HCT116 (cell line): ENCODE data around the gene RWDD4. TPM values are rescaled to one million over a fixed set of nuclear protein-coding genes. Genes with fewer than 3 reads are reported as not detected.

Experiments
- ATAC-seq: fragments of 200-7000 bp; cut with Tn5 transposase; 2 replicates; pipeline ENCODE4 v1.9.1; 2020; ENCODE audit warnings: mild to moderate bottlenecking, moderate library complexity
- BruUV-seq: library from RNA; stranded (reverse); fragments of 400-500 nt; replicated peaks from 2 replicates; lab custom pipeline; 2021; lab: Mats Ljungman, UMichigan
- CTCF ChIA-PET: fragments of 300-600 bp; sonication (Branson Sonifier 250); formaldehyde crosslinking; loops from one replicate; lab custom pipeline; 2021; ENCODE audit warnings: antibody characterized with exemption; lab: Charles Lee
- POLR2A ChIA-PET: fragments of 300-600, 350-600 bp; sonication (Branson Sonifier 250); formaldehyde crosslinking; loops from one replicate; lab custom pipeline; 2021; ENCODE audit warnings: antibody characterized with exemption; lab: Charles Lee
- RAD21 ChIA-PET, 2 experiments: fragments of 300-600 bp; sonication (Branson Sonifier 250); formaldehyde crosslinking; loops; one replicate each; lab custom pipeline; 2023; ENCODE audit warnings: low total read pairs in 2 of 2; ENCODE audit not compliant: uncharacterized antibody in 2 of 2, unreplicated experiment in 2 of 2, low non-redundant PET in 1 of 2; lab: Charles Lee
- DNase-seq: peaks from one replicate; pipeline ENCODE4 v3.0.0-alpha.2; 2010; ENCODE audit warnings: low read depth, low spot score
- H2AFZ ChIP-seq: fragments of 200-600 bp; shearing (Covaris generic), sonication (generic); 2 replicates; pipeline ENCODE4 v1.6.1; 2017; ENCODE audit warnings: low read depth, mixed run types, mixed read lengths, antibody characterized with exemption, low read length; ENCODE audit not compliant: poor library complexity, severe bottlenecking
- H3K27ac ChIP-seq: 2 replicates; pipeline ENCODE4 v1.5.1; 2012; ENCODE audit warnings: low read depth, low read length
- H3K27me3 ChIP-seq: fragments of 200-600 bp; sonication (generic); 2 replicates; pipeline ENCODE4 v1.6.1; 2016; ENCODE audit warnings: mixed run types, low read length, mixed read lengths; ENCODE audit not compliant: insufficient read depth
- H3K36me3 ChIP-seq, 2 experiments: fragments of 200-500 bp in 1 of 2; fragments of 200-600 bp in 1 of 2; sonication (Bioruptor generic) in 1 of 2; sonication (generic) in 1 of 2; 2 replicates each; pipeline versions ENCODE4 v1.5.1 to v1.6.1; 2014 to 2016; ENCODE audit warnings: low read length in 2 of 2, inconsistent platforms in 1 of 2, mixed read lengths in 1 of 2, mixed run types in 1 of 2; ENCODE audit not compliant: insufficient read depth in 2 of 2, control insufficient read depth in 1 of 2
- H3K4me1 ChIP-seq, 2 experiments: fragments of 200-600 bp in 1 of 2; sonication (generic) in 1 of 2; 2 replicates each; pipeline versions ENCODE4 v1.5.1 to v1.6.1; 2012 to 2017; ENCODE audit warnings: low read length in 2 of 2, inconsistent platforms in 1 of 2, mild to moderate bottlenecking in 1 of 2, mixed read lengths in 1 of 2, mixed run types in 1 of 2, moderate library complexity in 1 of 2; ENCODE audit not compliant: insufficient read depth in 2 of 2, control insufficient read depth in 1 of 2
- H3K4me2 ChIP-seq: fragments of 200-600 bp; sonication (generic); 2 replicates; pipeline ENCODE4 v1.6.1; 2017; ENCODE audit warnings: mixed run types, low read length, mixed read lengths
- H3K4me3 ChIP-seq, 2 experiments: fragments of 200-600 bp in 1 of 2; sonication (generic) in 1 of 2; replicated peaks in 1 of 2; 2 replicates each; pipeline ENCODE4 v1.5.1; 2011 to 2016; ENCODE audit warnings: low read length in 2 of 2, control low read depth in 1 of 2, low read depth in 1 of 2, mild to moderate bottlenecking in 1 of 2, mixed read lengths in 1 of 2, mixed run types in 1 of 2
- H3K79me2 ChIP-seq: fragments of 200-600 bp; sonication (generic); 2 replicates; pipeline ENCODE4 v1.6.1; 2017; ENCODE audit warnings: mild to moderate bottlenecking, mixed run types, low read length, moderate library complexity, mixed read lengths; ENCODE audit not compliant: insufficient read depth
- H3K9ac ChIP-seq: fragments of 200-600 bp; sonication (generic); 2 replicates; pipeline ENCODE4 v1.6.1; 2016; ENCODE audit warnings: low read length, mixed read lengths
- H3K9me2 ChIP-seq: fragments of 200-600 bp; sonication (generic), shearing (Covaris generic); 2 replicates; pipeline ENCODE4 v1.6.1; 2017; ENCODE audit warnings: mixed run types, mild to moderate bottlenecking, moderate library complexity; ENCODE audit not compliant: insufficient read depth
- H3K9me3 ChIP-seq, 2 experiments: fragments of 200-500 bp in 1 of 2; fragments of 200-600 bp in 1 of 2; sonication (Bioruptor generic) in 1 of 2; sonication (generic) in 1 of 2; 2 replicates each; pipeline ENCODE4 v1.6.1; 2014 to 2017; ENCODE audit warnings: low read length in 2 of 2, mixed read lengths in 2 of 2, inconsistent platforms in 1 of 2, low read depth in 1 of 2, mild to moderate bottlenecking in 1 of 2, mixed run types in 1 of 2, moderate library complexity in 1 of 2; ENCODE audit not compliant: control insufficient read depth in 1 of 2, insufficient read depth in 1 of 2
- H4K20me1 ChIP-seq: fragments of 200-600 bp; sonication (generic), shearing (Covaris generic); 2 replicates; pipeline ENCODE4 v1.6.1; 2017; ENCODE audit warnings: mixed run types, mild to moderate bottlenecking, moderate library complexity; ENCODE audit not compliant: insufficient read depth
- CBX3 ChIP-seq: IDR thresholded peaks from 2 replicates; pipeline ENCODE4 v1.6.1; 2012; ENCODE audit warnings: low read depth
- EGR1 ChIP-seq: IDR thresholded peaks from 2 replicates; pipeline ENCODE4 v1.6.1; 2012; ENCODE audit warnings: low read depth
- ELF1 ChIP-seq: IDR thresholded peaks from 2 replicates; pipeline ENCODE4 v1.6.1; 2012; ENCODE audit warnings: low read depth, borderline replicate concordance
- EZH2 ChIP-seq: fragments of 200-600 bp; sonication (generic); IDR thresholded peaks from 2 replicates; pipeline ENCODE4 v1.6.1; 2017; ENCODE audit warnings: antibody characterized with exemption, mixed run types
- EZH2phosphoT487 ChIP-seq: fragments of 200-600 bp; IDR thresholded peaks from 2 replicates; pipeline ENCODE4 v1.6.1; 2018; ENCODE audit warnings: antibody characterized with exemption, borderline replicate concordance
- FOSL1 ChIP-seq: IDR thresholded peaks from 2 replicates; pipeline ENCODE4 v1.6.1; 2012; ENCODE audit warnings: low read depth
- JUND ChIP-seq: IDR thresholded peaks from 2 replicates; pipeline ENCODE4 v1.6.1; 2012
- POLR2A ChIP-seq: IDR thresholded peaks from 2 replicates; pipeline ENCODE4 v1.7.0; 2011; ENCODE audit warnings: borderline replicate concordance; ENCODE audit not compliant: insufficient read depth, insufficient read length; ENCODE audit errors: extremely low read depth
- POLR2AphosphoS5 ChIP-seq: IDR thresholded peaks from 2 replicates; pipeline ENCODE4 v1.6.1; 2011; ENCODE audit warnings: mild to moderate bottlenecking, low read depth, low read length, moderate library complexity
- SIN3A ChIP-seq: IDR thresholded peaks from 2 replicates; pipeline ENCODE4 v1.6.1; 2012; ENCODE audit warnings: low read depth
- SP1 ChIP-seq: IDR thresholded peaks from 2 replicates; pipeline ENCODE4 v1.6.1; 2012; ENCODE audit warnings: low read depth
- SRF ChIP-seq: IDR thresholded peaks from 2 replicates; pipeline ENCODE4 v1.6.1; 2012; ENCODE audit warnings: low read depth
- TCF7L2 ChIP-seq: IDR thresholded peaks from 2 replicates; pipeline ENCODE4 v1.7.0; 2011; ENCODE audit warnings: borderline replicate concordance, inconsistent platforms; ENCODE audit not compliant: insufficient read depth, insufficient read length; ENCODE audit errors: extremely low read depth
- YY1 ChIP-seq: IDR thresholded peaks from 2 replicates; pipeline ENCODE4 v1.6.1; 2011; ENCODE audit warnings: low read length, low read depth, moderate library complexity, mild to moderate bottlenecking; ENCODE audit not compliant: insufficient replicate concordance; ENCODE audit errors: extremely low read depth
- ZFX ChIP-seq: fragments of 450-650 bp; IDR thresholded peaks from 2 replicates; pipeline ENCODE4 v1.6.1; 2017
- ZNF274 ChIP-seq: fragments of 200-500 bp; sonication (Bioruptor generic); IDR thresholded peaks from 2 replicates; pipeline ENCODE4 v1.6.1; 2014; ENCODE audit warnings: mild to moderate bottlenecking, low read depth, low read length, inconsistent platforms
- intact Hi-C: fragments of 100-400 bp; cut with micrococcal nuclease; formaldehyde crosslinking; loops from 2 replicates; pipeline ENCODE4 v1.10.0; 2022
- total RNA-seq: library from RNA; stranded (reverse); gene quantifications from one replicate; pipeline ENCODE4 v1.2.1, GENCODE V29; 2021; ENCODE audit not compliant: unreplicated experiment
- TF ChIP-seq, protein P1 (sequence below): IDR thresholded peaks from 2 replicates; pipeline ENCODE4 v1.6.1; 2012; ENCODE audit warnings: low read depth
- TF ChIP-seq, protein P2 (sequence below): IDR thresholded peaks from 2 replicates; pipeline ENCODE4 v1.6.1; 2012
- TF ChIP-seq, protein P3 (sequence below): IDR thresholded peaks from 2 replicates; pipeline ENCODE4 v1.6.1; 2012
- TF ChIP-seq, protein P4 (sequence below), 3 experiments: fragments of 200-600 bp in 1 of 3; sonication (generic) in 1 of 3; IDR thresholded peaks in 2 of 3; conservative IDR thresholded peaks in 1 of 3; 2 replicates each; pipeline ENCODE4 v1.5.1; 2012 to 2017; ENCODE audit warnings: low read depth in 2 of 3, low read length in 2 of 3, antibody characterized with exemption in 1 of 3, borderline replicate concordance in 1 of 3, control low read depth in 1 of 3, mild to moderate bottlenecking in 1 of 3, mixed read lengths in 1 of 3, mixed run types in 1 of 3, moderate library complexity in 1 of 3; ENCODE audit not compliant: insufficient read depth in 1 of 3

RWDD4 gene
- total RNA-seq, 1 experiment from 2014 or later = 11.9 TPM

DNA sequence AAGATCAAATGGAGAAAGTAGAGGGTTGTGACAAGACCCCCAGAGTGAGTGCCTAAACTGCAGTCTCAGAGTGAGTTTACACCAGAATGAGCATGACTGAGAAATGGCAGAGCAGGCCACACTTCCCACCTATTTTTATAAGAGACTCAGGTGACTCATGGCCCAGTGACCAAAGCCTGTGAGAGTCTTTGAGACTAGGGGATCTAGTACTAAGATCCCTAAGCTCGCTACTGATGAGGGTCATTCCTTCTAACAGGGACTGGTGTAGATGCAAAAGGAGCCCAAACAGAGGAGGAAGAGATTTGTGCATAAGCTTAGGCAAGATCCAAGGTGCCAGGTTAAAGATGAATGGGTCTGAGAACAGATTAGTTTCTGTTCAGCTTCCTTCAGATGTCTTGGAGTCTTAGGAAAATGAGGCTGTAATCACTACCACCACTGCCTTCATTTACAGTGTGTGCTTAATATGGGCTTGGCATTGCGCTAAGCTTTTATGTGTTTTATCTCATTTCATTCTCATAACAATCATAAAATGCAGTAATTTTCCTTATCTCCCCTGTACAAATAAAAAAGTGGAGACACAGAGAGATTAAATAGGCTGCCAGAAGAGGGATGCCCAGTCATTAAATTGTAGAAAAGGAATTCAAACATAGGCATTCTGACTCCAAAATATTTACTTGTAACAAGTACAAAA, 62.8 kb downstream of the RWDD4 start:
- H3K27ac ChIP-seq = no peak overlapping the region
- H3K79me2 ChIP-seq = no peaks in the 10 kb centered on the region
- no peaks in the 10 kb centered on the region for H3K36me3 ChIP-seq
- POLR2A ChIA-PET = no interaction called here
- H3K27me3 ChIP-seq = no peaks in the 10 kb centered on the region
- no peak overlapping the region for H3K4me3 ChIP-seq
- RAD21 ChIA-PET = no interaction called here
- H2AFZ ChIP-seq = no peak overlapping the region
- TF ChIP-seq POLR2AphosphoS5 = no peak
- no peak for TF ChIP-seq ZNF274
- TF ChIP-seq, protein P1, sequence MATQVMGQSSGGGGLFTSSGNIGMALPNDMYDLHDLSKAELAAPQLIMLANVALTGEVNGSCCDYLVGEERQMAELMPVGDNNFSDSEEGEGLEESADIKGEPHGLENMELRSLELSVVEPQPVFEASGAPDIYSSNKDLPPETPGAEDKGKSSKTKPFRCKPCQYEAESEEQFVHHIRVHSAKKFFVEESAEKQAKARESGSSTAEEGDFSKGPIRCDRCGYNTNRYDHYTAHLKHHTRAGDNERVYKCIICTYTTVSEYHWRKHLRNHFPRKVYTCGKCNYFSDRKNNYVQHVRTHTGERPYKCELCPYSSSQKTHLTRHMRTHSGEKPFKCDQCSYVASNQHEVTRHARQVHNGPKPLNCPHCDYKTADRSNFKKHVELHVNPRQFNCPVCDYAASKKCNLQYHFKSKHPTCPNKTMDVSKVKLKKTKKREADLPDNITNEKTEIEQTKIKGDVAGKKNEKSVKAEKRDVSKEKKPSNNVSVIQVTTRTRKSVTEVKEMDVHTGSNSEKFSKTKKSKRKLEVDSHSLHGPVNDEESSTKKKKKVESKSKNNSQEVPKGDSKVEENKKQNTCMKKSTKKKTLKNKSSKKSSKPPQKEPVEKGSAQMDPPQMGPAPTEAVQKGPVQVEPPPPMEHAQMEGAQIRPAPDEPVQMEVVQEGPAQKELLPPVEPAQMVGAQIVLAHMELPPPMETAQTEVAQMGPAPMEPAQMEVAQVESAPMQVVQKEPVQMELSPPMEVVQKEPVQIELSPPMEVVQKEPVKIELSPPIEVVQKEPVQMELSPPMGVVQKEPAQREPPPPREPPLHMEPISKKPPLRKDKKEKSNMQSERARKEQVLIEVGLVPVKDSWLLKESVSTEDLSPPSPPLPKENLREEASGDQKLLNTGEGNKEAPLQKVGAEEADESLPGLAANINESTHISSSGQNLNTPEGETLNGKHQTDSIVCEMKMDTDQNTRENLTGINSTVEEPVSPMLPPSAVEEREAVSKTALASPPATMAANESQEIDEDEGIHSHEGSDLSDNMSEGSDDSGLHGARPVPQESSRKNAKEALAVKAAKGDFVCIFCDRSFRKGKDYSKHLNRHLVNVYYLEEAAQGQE = no peak
- no peak for TF ChIP-seq YY1
- TF ChIP-seq POLR2A = no peak
- no peak for TF ChIP-seq JUND
- no peak for TF ChIP-seq SRF
- no peak for TF ChIP-seq TCF7L2
- TF ChIP-seq, protein P2, sequence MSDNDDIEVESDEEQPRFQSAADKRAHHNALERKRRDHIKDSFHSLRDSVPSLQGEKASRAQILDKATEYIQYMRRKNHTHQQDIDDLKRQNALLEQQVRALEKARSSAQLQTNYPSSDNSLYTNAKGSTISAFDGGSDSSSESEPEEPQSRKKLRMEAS = no peak
- TF ChIP-seq, protein P3, sequence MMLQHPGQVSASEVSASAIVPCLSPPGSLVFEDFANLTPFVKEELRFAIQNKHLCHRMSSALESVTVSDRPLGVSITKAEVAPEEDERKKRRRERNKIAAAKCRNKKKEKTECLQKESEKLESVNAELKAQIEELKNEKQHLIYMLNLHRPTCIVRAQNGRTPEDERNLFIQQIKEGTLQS = no peak
- TF ChIP-seq EZH2 = no peak
- no peak for TF ChIP-seq FOSL1
- TF ChIP-seq, protein P4, sequence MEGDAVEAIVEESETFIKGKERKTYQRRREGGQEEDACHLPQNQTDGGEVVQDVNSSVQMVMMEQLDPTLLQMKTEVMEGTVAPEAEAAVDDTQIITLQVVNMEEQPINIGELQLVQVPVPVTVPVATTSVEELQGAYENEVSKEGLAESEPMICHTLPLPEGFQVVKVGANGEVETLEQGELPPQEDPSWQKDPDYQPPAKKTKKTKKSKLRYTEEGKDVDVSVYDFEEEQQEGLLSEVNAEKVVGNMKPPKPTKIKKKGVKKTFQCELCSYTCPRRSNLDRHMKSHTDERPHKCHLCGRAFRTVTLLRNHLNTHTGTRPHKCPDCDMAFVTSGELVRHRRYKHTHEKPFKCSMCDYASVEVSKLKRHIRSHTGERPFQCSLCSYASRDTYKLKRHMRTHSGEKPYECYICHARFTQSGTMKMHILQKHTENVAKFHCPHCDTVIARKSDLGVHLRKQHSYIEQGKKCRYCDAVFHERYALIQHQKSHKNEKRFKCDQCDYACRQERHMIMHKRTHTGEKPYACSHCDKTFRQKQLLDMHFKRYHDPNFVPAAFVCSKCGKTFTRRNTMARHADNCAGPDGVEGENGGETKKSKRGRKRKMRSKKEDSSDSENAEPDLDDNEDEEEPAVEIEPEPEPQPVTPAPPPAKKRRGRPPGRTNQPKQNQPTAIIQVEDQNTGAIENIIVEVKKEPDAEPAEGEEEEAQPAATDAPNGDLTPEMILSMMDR (IDR thresholded peaks at IDR 0.05 in 2 of 3, conservative IDR thresholded peaks at IDR 0.05 in 1 of 3; ENCODE audit: borderline replicate concordance in 1 of 3, insufficient read depth in 1 of 3, low read depth in 2 of 3, low read length in 2 of 3) = no peak
- TF ChIP-seq EGR1 = no peak
- no peak for TF ChIP-seq EZH2phosphoT487
- TF ChIP-seq ZFX = no peak
- TF ChIP-seq SP1 = no peak
- TF ChIP-seq SIN3A = no peak
- no peak for TF ChIP-seq ELF1
- no peak for TF ChIP-seq CBX3
- no peaks in the 10 kb centered on the region for H3K4me1 ChIP-seq
- CTCF ChIA-PET = no interaction called here
- ATAC-seq = no peak
- intact Hi-C loops = no loop called here
- H3K9me3 ChIP-seq = no peaks in the 10 kb centered on the region
- no TSS peak for BruUV-seq
- DNase-seq = no peak
- H3K9ac ChIP-seq = no peak overlapping the region
- no peaks in the 10 kb centered on the region for H3K9me2 ChIP-seq
- no peaks in the 10 kb centered on the region for H4K20me1 ChIP-seq
- no peak overlapping the region for H3K4me2 ChIP-seq
